HEK293 (cell line): Measurements from ENCODE around the gene UBE2F.

Experiments used
- CTCF ChIP-seq: fragments of 450-650 bp; formaldehyde crosslinking; IDR thresholded peaks from 2 replicates; pipeline ENCODE4 v1.5.1; 2016; ENCODE audit warnings: missing biosample characterization, missing genetic modification characterization
- OSR2 ChIP-seq: fragments of 450-650 bp; formaldehyde crosslinking; IDR thresholded peaks from 2 replicates; pipeline ENCODE4 v1.5.1; 2016; ENCODE audit warnings: missing biosample characterization, missing genetic modification characterization
- YY1 ChIP-seq: fragments of 450-650 bp; formaldehyde crosslinking; IDR thresholded peaks from 2 replicates; pipeline ENCODE4 v1.5.1; 2018; ENCODE audit warnings: missing biosample characterization, missing genetic modification characterization
- ZBTB20 ChIP-seq: fragments of 450-650 bp; formaldehyde crosslinking; IDR thresholded peaks from 2 replicates; pipeline ENCODE4 v1.5.1; 2016; ENCODE audit warnings: missing biosample characterization, missing genetic modification characterization
- ZBTB21 ChIP-seq: fragments of 450-650 bp; formaldehyde crosslinking; IDR thresholded peaks from 2 replicates; pipeline ENCODE4 v1.5.1; 2017; ENCODE audit warnings: missing biosample characterization, missing genetic modification characterization
- ZFHX2 ChIP-seq: fragments of 450-650 bp; formaldehyde crosslinking; conservative IDR thresholded peaks from 2 replicates; pipeline ENCODE4 v1.5.1; 2016; ENCODE audit warnings: missing biosample characterization, missing genetic modification characterization
- ZNF140 ChIP-seq: fragments of 450-650 bp; formaldehyde crosslinking; IDR thresholded peaks from 2 replicates; pipeline ENCODE4 v1.5.1; 2016; ENCODE audit warnings: missing biosample characterization, missing genetic modification characterization
- ZNF221 ChIP-seq: fragments of 450-650 bp; formaldehyde crosslinking; IDR thresholded peaks from 2 replicates; pipeline ENCODE4 v1.5.1; 2017; ENCODE audit warnings: missing biosample characterization, missing genetic modification characterization, borderline replicate concordance
- ZNF24 ChIP-seq: fragments of 450-650 bp; formaldehyde crosslinking; IDR thresholded peaks from 2 replicates; pipeline ENCODE4 v1.5.1; 2016; ENCODE audit warnings: missing biosample characterization, missing genetic modification characterization
- ZNF398 ChIP-seq: fragments of 450-650 bp; formaldehyde crosslinking; IDR thresholded peaks from 2 replicates; pipeline ENCODE4 v1.5.1; 2017; ENCODE audit warnings: missing biosample characterization, missing genetic modification characterization
- ZNF529 ChIP-seq: fragments of 450-650 bp; formaldehyde crosslinking; IDR thresholded peaks from 2 replicates; pipeline ENCODE4 v1.5.1; 2017; ENCODE audit warnings: missing genetic modification characterization, missing biosample characterization; ENCODE audit not compliant: insufficient replicate concordance
- ZNF585B ChIP-seq: fragments of 450-650 bp; formaldehyde crosslinking; IDR thresholded peaks from 2 replicates; pipeline ENCODE4 v1.5.1; 2016; ENCODE audit warnings: missing biosample characterization, missing genetic modification characterization

GRCh38 chr2:238085899-238086298, 119.1 kb downstream of the UBE2F start:
- TF ChIP-seq ZBTB20 (tag by site-specific recombination) (no peak), CTCF (tag by site-specific recombination) (no peak), ZNF140 (tag by site-specific recombination) (no peak), YY1 (tag by site-specific recombination) (no peak), ZNF529 (tag by site-specific recombination) (no peak), ZBTB21 (tag by site-specific recombination) (no peak), ZNF585B (no peak), OSR2 (tag by site-specific recombination) (no peak), ZFHX2 (tag by site-specific recombination) (no peak), ZNF221 (tag by site-specific recombination) (no peak), ZNF24 (tag by site-specific recombination) (no peak), ZNF398 (no peak)
